ENCODE results near the gene FDX2. TPM values are rescaled to one million over a fixed set of nuclear protein-coding genes. Genes with fewer than 3 reads are reported as not detected.

Gene FDX2
- polyA plus RNA-seq, 1 donor from 2014 or later = 82.7 TPM

DNA sequence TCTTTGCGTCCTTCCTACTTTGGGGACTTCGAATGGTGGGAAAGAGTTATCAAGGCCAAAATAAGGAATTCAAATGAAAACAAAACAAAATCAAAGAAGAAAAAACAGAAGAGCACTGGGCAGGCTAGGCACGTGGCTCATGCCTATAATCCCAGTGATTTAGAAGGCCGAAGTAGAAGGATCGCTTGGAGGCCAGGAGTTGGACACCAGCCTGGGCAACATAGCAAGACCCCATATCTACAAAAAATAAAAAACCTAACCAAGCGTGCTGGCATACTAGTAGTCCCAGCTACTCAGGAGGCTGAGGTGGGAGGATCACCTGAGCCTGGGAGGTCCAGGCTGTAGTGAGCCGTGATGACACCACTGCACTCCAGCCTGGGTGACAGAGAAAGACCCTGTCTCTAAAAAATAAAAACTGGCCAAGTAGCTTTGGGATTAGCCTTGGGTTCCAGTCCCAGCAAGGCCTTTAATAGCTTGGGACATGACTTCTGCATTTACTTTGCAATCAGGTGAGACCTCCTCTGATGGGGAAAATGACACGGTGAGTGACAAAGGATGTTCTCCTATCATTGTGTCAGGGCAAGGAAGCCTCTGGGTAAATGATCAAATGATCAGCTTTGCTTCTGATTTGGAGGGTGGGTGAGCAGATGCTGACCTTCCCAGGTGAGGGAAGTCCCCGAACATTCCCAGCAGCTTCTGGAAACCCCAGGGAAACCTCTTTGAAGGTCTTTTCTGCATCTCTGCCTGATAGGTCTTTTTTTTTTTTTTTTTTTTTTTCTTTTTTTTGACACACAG, 37.8 kb downstream of the FDX2 start:
- Histone ChIP-seq H3K27ac (ENCODE audit: low read length) (no peak overlapping the region), H4K20me1 (ENCODE audit: insufficient read depth) (no peaks in the 10 kb centered on the region), H3K9ac (ENCODE audit: low read length) (no peak overlapping the region), H3K4me2 (ENCODE audit: low read length) (no peak overlapping the region), H3K9me2 (ENCODE audit: insufficient read depth, low read length) (no peaks in the 10 kb centered on the region), H3K4me3 (ENCODE audit: low read length) (no peak overlapping the region), H2AFZ (ENCODE audit: low read depth, low read length) (no peak overlapping the region), H3K79me2 (replicated peaks; ENCODE audit: insufficient read depth, low read length) (no peaks in the 10 kb centered on the region), H3K27me3 (ENCODE audit: insufficient read depth, low read depth, low read length) (peaks cover 4% of the 10 kb centered on the region), H3F3A (ENCODE audit: insufficient read depth, low read length, poor library complexity, severe bottlenecking) (no peaks in the 10 kb centered on the region), H3K36me3 (ENCODE audit: insufficient read depth, low read length) (no peaks in the 10 kb centered on the region), H3K9me3 (ENCODE audit: low read length) (no peaks in the 10 kb centered on the region)
- TF ChIP-seq EP300 (conservative IDR thresholded peaks at IDR 0.05; ENCODE audit: poor library complexity, severe bottlenecking) (no peak), TAF1 (IDR thresholded peaks at IDR 0.05; ENCODE audit: low read depth) (no peak), EZH2 (IDR thresholded peaks at IDR 0.05; ENCODE audit: borderline replicate concordance, insufficient read depth, low read length, poor library complexity, severe bottlenecking) (no peak), SMC3 (conservative IDR thresholded peaks at IDR 0.05; ENCODE audit: poor library complexity) (no peak), REST (IDR thresholded peaks at IDR 0.05; ENCODE audit: borderline replicate concordance) (no peak), RAD21 (conservative IDR thresholded peaks at IDR 0.05) (no peak), POLR2AphosphoS5 (IDR thresholded peaks at IDR 0.05) (no peak), MXI1 (conservative IDR thresholded peaks at IDR 0.05; ENCODE audit: poor library complexity, severe bottlenecking) (no peak)
- TF ChIP-seq, protein P1, sequence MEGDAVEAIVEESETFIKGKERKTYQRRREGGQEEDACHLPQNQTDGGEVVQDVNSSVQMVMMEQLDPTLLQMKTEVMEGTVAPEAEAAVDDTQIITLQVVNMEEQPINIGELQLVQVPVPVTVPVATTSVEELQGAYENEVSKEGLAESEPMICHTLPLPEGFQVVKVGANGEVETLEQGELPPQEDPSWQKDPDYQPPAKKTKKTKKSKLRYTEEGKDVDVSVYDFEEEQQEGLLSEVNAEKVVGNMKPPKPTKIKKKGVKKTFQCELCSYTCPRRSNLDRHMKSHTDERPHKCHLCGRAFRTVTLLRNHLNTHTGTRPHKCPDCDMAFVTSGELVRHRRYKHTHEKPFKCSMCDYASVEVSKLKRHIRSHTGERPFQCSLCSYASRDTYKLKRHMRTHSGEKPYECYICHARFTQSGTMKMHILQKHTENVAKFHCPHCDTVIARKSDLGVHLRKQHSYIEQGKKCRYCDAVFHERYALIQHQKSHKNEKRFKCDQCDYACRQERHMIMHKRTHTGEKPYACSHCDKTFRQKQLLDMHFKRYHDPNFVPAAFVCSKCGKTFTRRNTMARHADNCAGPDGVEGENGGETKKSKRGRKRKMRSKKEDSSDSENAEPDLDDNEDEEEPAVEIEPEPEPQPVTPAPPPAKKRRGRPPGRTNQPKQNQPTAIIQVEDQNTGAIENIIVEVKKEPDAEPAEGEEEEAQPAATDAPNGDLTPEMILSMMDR (IDR thresholded peaks at IDR 0.05; ENCODE audit: poor library complexity, severe bottlenecking) = no peak

DNA sequence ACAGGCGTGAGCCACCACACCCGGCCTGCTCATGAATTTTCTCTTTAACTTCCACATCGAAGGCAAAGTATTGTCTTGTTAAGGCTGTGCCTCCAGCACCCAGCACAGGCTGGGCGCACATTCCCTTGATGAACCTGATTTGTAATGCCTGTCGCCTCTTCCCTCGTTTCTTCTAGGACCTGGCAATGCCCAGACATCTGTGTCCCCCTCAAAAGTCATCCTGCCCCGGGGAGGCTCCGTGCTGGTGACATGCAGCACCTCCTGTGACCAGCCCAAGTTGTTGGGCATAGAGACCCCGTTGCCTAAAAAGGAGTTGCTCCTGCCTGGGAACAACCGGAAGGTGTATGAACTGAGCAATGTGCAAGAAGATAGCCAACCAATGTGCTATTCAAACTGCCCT, 41.2 kb downstream of the FDX2 start:
- Histone ChIP-seq H2AFZ (ENCODE audit: low read depth, low read length) (no peak overlapping the region), H4K20me1 (ENCODE audit: insufficient read depth) (no peaks in the 10 kb centered on the region), H3K4me2 (ENCODE audit: low read length) (no peak overlapping the region), H3K79me2 (replicated peaks; ENCODE audit: insufficient read depth, low read length) (no peaks in the 10 kb centered on the region), H3K27me3 (ENCODE audit: insufficient read depth, low read depth, low read length) (peaks cover 35% of the 10 kb centered on the region), H3K36me3 (ENCODE audit: insufficient read depth, low read length) (no peaks in the 10 kb centered on the region), H3K9me2 (ENCODE audit: insufficient read depth, low read length) (no peaks in the 10 kb centered on the region), H3F3A (ENCODE audit: insufficient read depth, low read length, poor library complexity, severe bottlenecking) (no peaks in the 10 kb centered on the region), H3K27ac (ENCODE audit: low read length) (no peak overlapping the region), H3K9ac (ENCODE audit: low read length) (no peak overlapping the region), H3K4me3 (ENCODE audit: low read length) (no peak overlapping the region), H3K9me3 (ENCODE audit: low read length) (no peaks in the 10 kb centered on the region)
- no peak for TF ChIP-seq SMC3 (conservative IDR thresholded peaks at IDR 0.05; ENCODE audit: poor library complexity)
- no peak for TF ChIP-seq REST (IDR thresholded peaks at IDR 0.05; ENCODE audit: borderline replicate concordance)
- no peak for TF ChIP-seq TAF1 (IDR thresholded peaks at IDR 0.05; ENCODE audit: low read depth)
- no peak for TF ChIP-seq POLR2AphosphoS5 (IDR thresholded peaks at IDR 0.05)
- TF ChIP-seq EP300 (conservative IDR thresholded peaks at IDR 0.05; ENCODE audit: poor library complexity, severe bottlenecking) = no peak
- TF ChIP-seq, protein P1 (IDR thresholded peaks at IDR 0.05; ENCODE audit: poor library complexity, severe bottlenecking) = no peak
- no peak for TF ChIP-seq MXI1 (conservative IDR thresholded peaks at IDR 0.05; ENCODE audit: poor library complexity, severe bottlenecking)
- no peak for TF ChIP-seq RAD21 (conservative IDR thresholded peaks at IDR 0.05)

All from neural cell (in vitro differentiated cells).